ENCODE data around the gene ATP2B2. TPM values are rescaled to one million over a fixed set of nuclear protein-coding genes. Genes with fewer than 3 reads are reported as not detected.

ATP2B2 gene
- total and polyA plus RNA-seq, 2 donors from 2014 or later: 0.19 to 0.22 TPM

- TF ChIP-seq CTCF (IDR thresholded peaks at IDR 0.05; ENCODE audit: borderline replicate concordance, extremely low read depth, insufficient read depth): no peak
- intact Hi-C loops (cut with DNase I): no loop called here
- DNase-seq: no peak
- Histone ChIP-seq H3K4me1 (ENCODE audit: control insufficient read depth in 2 of 3, insufficient read depth in 2 of 3, low read depth in 1 of 3, low read length in 3 of 3) (no peaks in the 10 kb centered on the region), H3K9me3 (ENCODE audit: control insufficient read depth in 2 of 3, insufficient read depth in 1 of 3, low read length in 3 of 3) (peaks cover 0 to 3% (median 2%) of the 10 kb centered on the region in 3 donors), H3K9ac (ENCODE audit: low read length in 3 of 3) (no peak overlapping the region), H3K36me3 (ENCODE audit: control insufficient read depth in 2 of 3, insufficient read depth in 3 of 3, low read length in 3 of 3) (no peaks in the 10 kb centered on the region), H3K4me3 (ENCODE audit: low read length in 3 of 3) (no peak overlapping the region), H3K27ac (ENCODE audit: low read depth in 2 of 2, low read length in 2 of 2) (no peak overlapping the region), H3K27me3 (ENCODE audit: control insufficient read depth, insufficient read depth, low read length) (no peaks in the 10 kb centered on the region)
- no peak for FAIRE-seq
Measured at GRCh38 chr3:10364806-10365205, 140.6 kb downstream of the ATP2B2 start.

- no peaks in the 10 kb centered on the region for H3K36me3 ChIP-seq (ENCODE audit: control insufficient read depth in 2 of 3, insufficient read depth in 3 of 3, low read length in 3 of 3)
- H3K27me3 ChIP-seq (ENCODE audit: control insufficient read depth, insufficient read depth, low read length): no peaks in the 10 kb centered on the region
- FAIRE-seq (no peak), DNase-seq (no peak)
- H3K4me3 ChIP-seq (ENCODE audit: low read length in 3 of 3): no peak overlapping the region
- intact Hi-C loops (cut with DNase I): no loop called here
- no peaks in the 10 kb centered on the region for H3K4me1 ChIP-seq (ENCODE audit: control insufficient read depth in 2 of 3, insufficient read depth in 2 of 3, low read depth in 1 of 3, low read length in 3 of 3)
- H3K27ac ChIP-seq (ENCODE audit: low read depth in 2 of 2, low read length in 2 of 2): no peak overlapping the region
- peaks cover 0 to 3% (median 2%) of the 10 kb centered on the region in 3 donors for H3K9me3 ChIP-seq (ENCODE audit: control insufficient read depth in 2 of 3, insufficient read depth in 1 of 3, low read length in 3 of 3)
- TF ChIP-seq CTCF (IDR thresholded peaks at IDR 0.05; ENCODE audit: borderline replicate concordance, extremely low read depth, insufficient read depth): no peak
- H3K9ac ChIP-seq (ENCODE audit: low read length in 3 of 3): no peak overlapping the region
Measured at GRCh38 chr3:10363935-10364334, 141.5 kb downstream of the ATP2B2 start.

GRCh38 chr3:10361375-10361774 is 144.0 kb downstream of the ATP2B2 start:
- H3K9ac ChIP-seq (ENCODE audit: low read length in 3 of 3): no peak overlapping the region
- no peak overlapping the region for H3K27ac ChIP-seq (ENCODE audit: low read depth in 2 of 2, low read length in 2 of 2)
- H3K9me3 ChIP-seq (ENCODE audit: control insufficient read depth in 2 of 3, insufficient read depth in 1 of 3, low read length in 3 of 3): peaks cover 0 to 3% (median 2%) of the 10 kb centered on the region in 3 donors
- peaks cover 0 to 2% (median 0%) of the 10 kb centered on the region in 3 donors for H3K4me1 ChIP-seq (ENCODE audit: control insufficient read depth in 2 of 3, insufficient read depth in 2 of 3, low read depth in 1 of 3, low read length in 3 of 3)
- TF ChIP-seq CTCF (IDR thresholded peaks at IDR 0.05; ENCODE audit: borderline replicate concordance, extremely low read depth, insufficient read depth): no peak
- FAIRE-seq: no peak
- no peaks in the 10 kb centered on the region for H3K27me3 ChIP-seq (ENCODE audit: control insufficient read depth, insufficient read depth, low read length)
- H3K4me3 ChIP-seq (ENCODE audit: low read length in 3 of 3): no peak overlapping the region
- intact Hi-C loops (cut with DNase I): no loop called here
- no peaks in the 10 kb centered on the region for H3K36me3 ChIP-seq (ENCODE audit: control insufficient read depth in 2 of 3, insufficient read depth in 3 of 3, low read length in 3 of 3)
- DNase-seq: no peak

GRCh38 chr3:10360478-10360877 is 144.9 kb downstream of the ATP2B2 start:
- FAIRE-seq: no peak
- H3K4me1 ChIP-seq (ENCODE audit: control insufficient read depth in 2 of 3, insufficient read depth in 2 of 3, low read depth in 1 of 3, low read length in 3 of 3): peaks cover 0 to 2% (median 0%) of the 10 kb centered on the region in 3 donors
- no peak for DNase-seq
- H3K9ac ChIP-seq (ENCODE audit: low read length in 3 of 3): no peak overlapping the region
- intact Hi-C loops (cut with DNase I): no loop called here
- no peak overlapping the region for H3K4me3 ChIP-seq (ENCODE audit: low read length in 3 of 3)
- no peaks in the 10 kb centered on the region for H3K36me3 ChIP-seq (ENCODE audit: control insufficient read depth in 2 of 3, insufficient read depth in 3 of 3, low read length in 3 of 3)
- H3K27me3 ChIP-seq (ENCODE audit: control insufficient read depth, insufficient read depth, low read length): no peaks in the 10 kb centered on the region
- H3K27ac ChIP-seq (ENCODE audit: low read depth in 2 of 2, low read length in 2 of 2): no peak overlapping the region
- peaks cover 0 to 3% (median under 1%) of the 10 kb centered on the region in 3 donors for H3K9me3 ChIP-seq (ENCODE audit: control insufficient read depth in 2 of 3, insufficient read depth in 1 of 3, low read length in 3 of 3)
- TF ChIP-seq CTCF (IDR thresholded peaks at IDR 0.05; ENCODE audit: borderline replicate concordance, extremely low read depth, insufficient read depth): no peak

Data from kidney (tissue), 14 donors.